ENCODE results near the gene INAFM2. TPM values are rescaled to one million over a fixed set of nuclear protein-coding genes. Genes with fewer than 3 reads are reported as not detected.

Gene INAFM2
- total RNA-seq, 1 donor from 2014 or later, result 14.9 TPM

- Histone ChIP-seq H3K36me3 (ENCODE audit: control insufficient read depth, insufficient read depth, low read length) (peaks cover 3% of the 10 kb centered on the region), H3K27me3 (ENCODE audit: control insufficient read depth, insufficient read depth, low read length) (no peaks in the 10 kb centered on the region), H3K4me3 (ENCODE audit: low read depth, low read length) (no peak overlapping the region)
- DNase-seq (ENCODE audit: low read depth), result no peak
- TF ChIP-seq CTCF (IDR thresholded peaks at IDR 0.05; ENCODE audit: insufficient read depth, low read length, poor library complexity, severe bottlenecking), result no peak
Observed at GRCh38 chr15:40336744-40337122, 13.2 kb downstream of the INAFM2 start.

GRCh38 chr15:40337597-40337996 is 14.1 kb downstream of the INAFM2 start:
- Histone ChIP-seq H3K4me3 (ENCODE audit: low read depth, low read length) (no peak overlapping the region), H3K36me3 (ENCODE audit: control insufficient read depth, insufficient read depth, low read length) (peaks cover 3% of the 10 kb centered on the region), H3K27me3 (ENCODE audit: control insufficient read depth, insufficient read depth, low read length) (no peaks in the 10 kb centered on the region)
- DNase-seq (ENCODE audit: low read depth), result no peak
- no peak for TF ChIP-seq CTCF (IDR thresholded peaks at IDR 0.05; ENCODE audit: insufficient read depth, low read length, poor library complexity, severe bottlenecking)

GRCh38 chr15:40338041-40338657 is 14.7 kb downstream of the INAFM2 start:
- H3K4me3 ChIP-seq (ENCODE audit: low read depth, low read length), result peak overlapping the region; percentile 5

GRCh38 chr15:40338921-40339620 is 15.6 kb downstream of the INAFM2 start:
- H3K36me3 ChIP-seq (ENCODE audit: control insufficient read depth, insufficient read depth, low read length), result peaks cover 3% of the 10 kb centered on the region
- TF ChIP-seq CTCF (IDR thresholded peaks at IDR 0.05; ENCODE audit: insufficient read depth, low read length, poor library complexity, severe bottlenecking), result no peak
- H3K4me3 ChIP-seq (ENCODE audit: low read depth, low read length), result peak overlapping the region; percentile 46
- DNase-seq (ENCODE audit: low read depth), result peak; percentile 82
- no peaks in the 10 kb centered on the region for H3K27me3 ChIP-seq (ENCODE audit: control insufficient read depth, insufficient read depth, low read length)

More at GRCh38 chr15:40338041-40338657, 14.7 kb downstream of the INAFM2 start:
- TF ChIP-seq CTCF (IDR thresholded peaks at IDR 0.05; ENCODE audit: insufficient read depth, low read length, poor library complexity, severe bottlenecking), result peak; percentile 91
- Histone ChIP-seq H3K27me3 (ENCODE audit: control insufficient read depth, insufficient read depth, low read length) (no peaks in the 10 kb centered on the region), H3K36me3 (ENCODE audit: control insufficient read depth, insufficient read depth, low read length) (peaks cover 3% of the 10 kb centered on the region)
- no peak for DNase-seq (ENCODE audit: low read depth)

GRCh38 chr15:40339621-40339945 is 16.1 kb downstream of the INAFM2 start:
- no peak for DNase-seq (ENCODE audit: low read depth)
- Histone ChIP-seq H3K36me3 (ENCODE audit: control insufficient read depth, insufficient read depth, low read length) (peaks cover 3% of the 10 kb centered on the region), H3K4me3 (ENCODE audit: low read depth, low read length) (peak overlapping the region; percentile 46), H3K27me3 (ENCODE audit: control insufficient read depth, insufficient read depth, low read length) (no peaks in the 10 kb centered on the region)
- peak; percentile 33 for TF ChIP-seq CTCF (IDR thresholded peaks at IDR 0.05; ENCODE audit: insufficient read depth, low read length, poor library complexity, severe bottlenecking)
